H9 (cell line): ENCODE measurements around the gene SCRN2. TPM values are rescaled to one million over a fixed set of nuclear protein-coding genes. Genes with fewer than 3 reads are reported as not detected.

Experiments used
- DNase-seq: peaks from one replicate; pipeline ENCODE4 v3.0.0-alpha.2; 2017
- H2AFZ ChIP-seq: one replicate; pipeline ENCODE4 v1.6.1; 2013; ENCODE audit warnings: mild to moderate bottlenecking, low read length, control low read depth, moderate library complexity
- H2AK5ac ChIP-seq: 2 replicates; pipeline ENCODE4 v1.6.1; 2013; ENCODE audit warnings: low read length, control low read depth, mixed read lengths; ENCODE audit not compliant: insufficient read length
- H2BK120ac ChIP-seq: one replicate; pipeline ENCODE4 v1.6.1; 2013; ENCODE audit warnings: low read depth, mild to moderate bottlenecking, low read length, control low read depth, inconsistent platforms; ENCODE audit not compliant: poor library complexity, severe bottlenecking
- H2BK12ac ChIP-seq: 2 replicates; pipeline ENCODE4 v1.6.1; 2013; ENCODE audit warnings: low read length, control low read depth, mixed read lengths, low read depth; ENCODE audit not compliant: insufficient read length
- H2BK15ac ChIP-seq: 2 replicates; pipeline ENCODE4 v1.6.1; 2013; ENCODE audit warnings: low read depth, low read length, control low read depth
- H2BK20ac ChIP-seq: one replicate; pipeline ENCODE4 v1.6.1; 2013; ENCODE audit warnings: low read depth, mild to moderate bottlenecking, low read length, control low read depth, inconsistent platforms; ENCODE audit not compliant: poor library complexity, severe bottlenecking
- H2BK5ac ChIP-seq: 2 replicates; pipeline ENCODE4 v1.6.1; 2013; ENCODE audit warnings: low read length, control low read depth, mixed read lengths; ENCODE audit not compliant: insufficient read length
- H3K14ac ChIP-seq: 2 replicates; pipeline ENCODE4 v1.6.1; 2013; ENCODE audit warnings: low read length, control low read depth; ENCODE audit not compliant: insufficient read depth
- H3K18ac ChIP-seq: 2 replicates; pipeline ENCODE4 v1.6.1; 2013; ENCODE audit warnings: low read depth, mild to moderate bottlenecking, mixed read lengths, low read length, control low read depth; ENCODE audit not compliant: insufficient read length
- H3K23ac ChIP-seq: 2 replicates; pipeline ENCODE4 v1.6.1; 2013; ENCODE audit warnings: low read length, control low read depth, mixed read lengths, low read depth; ENCODE audit not compliant: insufficient read length
- H3K23me2 ChIP-seq: 2 replicates; pipeline ENCODE4 v1.6.1; 2013; ENCODE audit warnings: low read depth, mild to moderate bottlenecking, mixed read lengths, low read length, control low read depth; ENCODE audit not compliant: insufficient read length, poor library complexity, severe bottlenecking
- H3K27ac ChIP-seq: 2 replicates; pipeline ENCODE4 v1.5.1; 2013; ENCODE audit warnings: low read length, control low read depth, mixed read lengths, low read depth; ENCODE audit not compliant: insufficient read length
- H3K27me3 ChIP-seq: 2 replicates; pipeline ENCODE4 v1.6.1; 2013; ENCODE audit warnings: low read length, control low read depth, inconsistent platforms; ENCODE audit not compliant: insufficient read depth
- H3K4ac ChIP-seq: 2 replicates; pipeline ENCODE4 v1.6.1; 2013; ENCODE audit warnings: low read depth, mild to moderate bottlenecking, control low read depth, inconsistent platforms, low read length, moderate library complexity
- H3K4me1 ChIP-seq: 2 replicates; pipeline ENCODE4 v1.6.1; 2013; ENCODE audit warnings: low read length, control low read depth, inconsistent platforms; ENCODE audit not compliant: insufficient read depth
- H3K4me2 ChIP-seq: 2 replicates; pipeline ENCODE4 v1.6.1; 2013; ENCODE audit warnings: low read length, control low read depth, mixed read lengths; ENCODE audit not compliant: insufficient read length, insufficient read depth
- H3K56ac ChIP-seq: 2 replicates; pipeline ENCODE4 v1.6.1; 2013; ENCODE audit warnings: low read depth, mild to moderate bottlenecking, mixed read lengths, low read length, control low read depth; ENCODE audit not compliant: insufficient read length
- H3K79me1 ChIP-seq: 2 replicates; pipeline ENCODE4 v1.6.1; 2013; ENCODE audit warnings: low read depth, mild to moderate bottlenecking, moderate library complexity, low read length, control low read depth, inconsistent platforms; ENCODE audit not compliant: insufficient read depth, poor library complexity, severe bottlenecking
- H3K79me2 ChIP-seq: 2 replicates; pipeline ENCODE4 v1.6.1; 2013; ENCODE audit warnings: low read length, control low read depth, inconsistent platforms; ENCODE audit not compliant: insufficient read depth
- H3K9ac ChIP-seq: 2 replicates; pipeline ENCODE4 v1.6.1; 2013; ENCODE audit warnings: low read length, control low read depth, mixed read lengths; ENCODE audit not compliant: insufficient read length; ENCODE audit errors: extremely low read depth
- H3K9me3 ChIP-seq: one replicate; pipeline ENCODE4 v1.6.1; 2013; ENCODE audit warnings: low read depth, low read length, inconsistent platforms; ENCODE audit not compliant: control insufficient read depth
- H3T11ph ChIP-seq: one replicate; pipeline ENCODE4 v1.6.1; 2013; ENCODE audit warnings: mild to moderate bottlenecking, low read length, control low read depth, inconsistent platforms
- H4K20me1 ChIP-seq: one replicate; pipeline ENCODE4 v1.6.1; 2013; ENCODE audit not compliant: control insufficient read depth, insufficient read length, insufficient read depth
- H4K5ac ChIP-seq: 2 replicates; pipeline ENCODE4 v1.6.1; 2013; ENCODE audit warnings: low read depth, mild to moderate bottlenecking, mixed read lengths, low read length, control low read depth; ENCODE audit not compliant: insufficient read length
- H4K8ac ChIP-seq: replicated peaks from 2 replicates; pipeline ENCODE4 v1.6.1; 2013; ENCODE audit warnings: low read length, control low read depth, mixed read lengths, low read depth; ENCODE audit not compliant: insufficient read length
- H4K91ac ChIP-seq: 2 replicates; pipeline ENCODE4 v1.6.1; 2013; ENCODE audit warnings: low read depth, mild to moderate bottlenecking, moderate library complexity, mixed read lengths, low read length, control low read depth; ENCODE audit not compliant: insufficient read length
- H3K27ac Mint-ChIP-seq, 3 experiments: 2 replicates in 2 of 3; 3 replicates in 1 of 3; pipeline ENCODE4 v1.8.0; 2020 to 2021; ENCODE audit warnings: mixed read lengths in 3 of 3, mild to moderate bottlenecking in 1 of 3, moderate library complexity in 1 of 3
- H3K27me3 Mint-ChIP-seq: 2 replicates; pipeline ENCODE4 v1.8.0; 2021; ENCODE audit warnings: low read depth, mild to moderate bottlenecking, moderate library complexity, mixed read lengths
- H3K36me3 Mint-ChIP-seq, 3 experiments: 2 replicates in 2 of 3; 3 replicates in 1 of 3; pipeline ENCODE4 v1.8.0; 2020 to 2021; ENCODE audit warnings: low read depth in 3 of 3, mixed read lengths in 3 of 3; ENCODE audit not compliant: insufficient read depth in 1 of 3
- H3K4me1 Mint-ChIP-seq, 2 experiments: 2 replicates each; pipeline ENCODE4 v1.8.0; 2020; ENCODE audit warnings: mixed read lengths in 2 of 2
- H3K4me3 Mint-ChIP-seq, 2 experiments: 2 replicates in 1 of 2; 3 replicates in 1 of 2; pipeline ENCODE4 v1.8.0; 2020 to 2021; ENCODE audit warnings: mild to moderate bottlenecking in 2 of 2, mixed read lengths in 2 of 2, moderate library complexity in 1 of 2
- H3K9me3 Mint-ChIP-seq, 2 experiments: 2 replicates in 1 of 2; 3 replicates in 1 of 2; pipeline ENCODE4 v1.8.0; 2020; ENCODE audit warnings: mild to moderate bottlenecking in 2 of 2, mixed read lengths in 2 of 2, moderate library complexity in 1 of 2
- WGBS: extraction: QIAGEN DNeasy Blood & Tissue Kit; methylation state at CpG from one replicate; pipeline ENCODE4 v1.1.7; 2013; ENCODE audit warnings: missing lambda C conversion rate, low lambda C conversion rate, mixed read lengths; ENCODE audit not compliant: insufficient read length; ENCODE audit errors: extremely low coverage; 5-methylcytosine and 5-hydroxymethylcytosine counted together
- total RNA-seq: library from RNA; stranded (reverse); gene quantifications from 2 replicates; pipeline ENCODE4 v1.2.1, GENCODE V29; 2021
- TF ChIP-seq, protein P1 (sequence below): fragments of 200-600 bp; sonication (generic); conservative IDR thresholded peaks from 3 replicates; pipeline ENCODE4 v1.8.0; 2021; ENCODE audit warnings: antibody characterized with exemption, mild to moderate bottlenecking

SCRN2 gene
- total RNA-seq, 1 experiment from 2014 or later: 34.0 TPM

DNA sequence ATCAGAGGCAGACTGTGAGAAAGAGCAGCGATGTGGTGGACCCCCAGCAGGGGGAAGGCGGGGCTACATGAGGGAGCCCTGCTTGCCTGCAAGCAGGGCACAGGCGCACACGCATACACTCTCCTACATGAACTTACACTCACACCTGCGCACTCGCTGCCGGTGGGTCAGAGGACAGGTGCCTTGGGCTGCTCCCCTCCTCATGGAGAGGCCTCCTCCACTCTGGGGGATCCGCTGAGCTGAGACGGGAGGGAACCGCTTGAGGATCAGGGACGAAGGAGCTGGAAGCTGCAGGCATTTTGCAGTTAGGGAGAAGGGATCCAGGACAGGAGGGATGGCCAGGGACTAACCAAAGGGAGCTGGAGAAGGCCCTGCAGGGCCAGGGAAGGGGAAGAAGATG is 33.7 kb downstream of the SCRN2 start:
- Histone ChIP-seq H3K27me3 (no peaks in the 10 kb centered on the region; the same call in 1 of the 2 replicates), H3K23ac (no peak overlapping the region), H3K23me2 (no peaks in the 10 kb centered on the region), H3K4ac (no peak overlapping the region), H3K9ac (no peak overlapping the region), H3K18ac (no peak overlapping the region), H2AK5ac (no peak overlapping the region), H4K20me1 (no peaks in the 10 kb centered on the region), H4K91ac (no peak overlapping the region), H2BK12ac (no peak overlapping the region), H3T11ph (no peak overlapping the region), H4K8ac (no peak overlapping the region), H2BK120ac (no peak overlapping the region), H2BK15ac (no peak overlapping the region), H2BK20ac (no peak overlapping the region), H3K4me2 (no peak overlapping the region), H3K79me2 (no peaks in the 10 kb centered on the region), H3K4me1 (no peaks in the 10 kb centered on the region), H2BK5ac (no peak overlapping the region), H3K27ac (no peak overlapping the region), H3K14ac (no peak overlapping the region), H3K9me3 (no peaks in the 10 kb centered on the region), H4K5ac (no peak overlapping the region), H3K56ac (no peak overlapping the region), H3K79me1 (no peaks in the 10 kb centered on the region), H2AFZ (no peak overlapping the region)
- peak; percentile 28 for DNase-seq
- no peaks in the 10 kb centered on the region for H3K9me3 Mint-ChIP-seq
- peaks cover 6 to 7% of the 10 kb centered on the region in 2 experiments; a peak in 3 of 4 replicates for H3K4me1 Mint-ChIP-seq
- no peak overlapping the region for H3K27ac Mint-ChIP-seq
- TF ChIP-seq, protein P1, sequence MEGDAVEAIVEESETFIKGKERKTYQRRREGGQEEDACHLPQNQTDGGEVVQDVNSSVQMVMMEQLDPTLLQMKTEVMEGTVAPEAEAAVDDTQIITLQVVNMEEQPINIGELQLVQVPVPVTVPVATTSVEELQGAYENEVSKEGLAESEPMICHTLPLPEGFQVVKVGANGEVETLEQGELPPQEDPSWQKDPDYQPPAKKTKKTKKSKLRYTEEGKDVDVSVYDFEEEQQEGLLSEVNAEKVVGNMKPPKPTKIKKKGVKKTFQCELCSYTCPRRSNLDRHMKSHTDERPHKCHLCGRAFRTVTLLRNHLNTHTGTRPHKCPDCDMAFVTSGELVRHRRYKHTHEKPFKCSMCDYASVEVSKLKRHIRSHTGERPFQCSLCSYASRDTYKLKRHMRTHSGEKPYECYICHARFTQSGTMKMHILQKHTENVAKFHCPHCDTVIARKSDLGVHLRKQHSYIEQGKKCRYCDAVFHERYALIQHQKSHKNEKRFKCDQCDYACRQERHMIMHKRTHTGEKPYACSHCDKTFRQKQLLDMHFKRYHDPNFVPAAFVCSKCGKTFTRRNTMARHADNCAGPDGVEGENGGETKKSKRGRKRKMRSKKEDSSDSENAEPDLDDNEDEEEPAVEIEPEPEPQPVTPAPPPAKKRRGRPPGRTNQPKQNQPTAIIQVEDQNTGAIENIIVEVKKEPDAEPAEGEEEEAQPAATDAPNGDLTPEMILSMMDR: no peak
- peaks cover 4% of the 10 kb centered on the region for H3K27me3 Mint-ChIP-seq
- H3K36me3 Mint-ChIP-seq: peaks cover 0 to 17% (median 4%) of the 10 kb centered on the region in 3 experiments; a peak in 6 of 7 replicates
- H3K4me3 Mint-ChIP-seq: no peak overlapping the region
- no CpG with 5 or more reads among the region's 11 CpGs for WGBS
